GM19395 (cell line): ENCODE data around the gene SEMA3F.

Experiments used
- ATAC-seq: cut with Tn5 transposase; IDR thresholded peaks from one replicate; pipeline ENCODE4 v1.9.1; 2021; ENCODE audit warnings: mild to moderate bottlenecking, moderate library complexity; ENCODE audit not compliant: unreplicated experiment

Gene SEMA3F

GRCh38 chr3:50230104-50230793 is 75.1 kb downstream of the SEMA3F start:
- no peak for ATAC-seq

GRCh38 chr3:50230794-50231125 is 75.6 kb downstream of the SEMA3F start:
- ATAC-seq = no peak

GRCh38 chr3:50231581-50231980 is 76.5 kb downstream of the SEMA3F start:
- ATAC-seq = no peak

GRCh38 chr3:50232303-50232702 is 77.2 kb downstream of the SEMA3F start:
- no peak for ATAC-seq

GRCh38 chr3:50233176-50233575 is 78.1 kb downstream of the SEMA3F start:
- no peak for ATAC-seq

- ATAC-seq = peak; percentile 93
Measured at GRCh38 chr3:50235716-50236483, 80.8 kb downstream of the SEMA3F start, which contains the start of gene GNAI2. Gene GNAI2, plus strand, starts transcription at chr3:50236204. Its CDS starts 132 bp downstream, at chr3:50236336.

GRCh38 chr3:50236484-50237132 is 81.5 kb downstream of the SEMA3F start:
- no peak for ATAC-seq

- no peak for ATAC-seq
Measured at GRCh38 chr3:50237133-50237651, 82.1 kb downstream of the SEMA3F start.

GRCh38 chr3:50237754-50238548 is 82.8 kb downstream of the SEMA3F start:
- no peak for ATAC-seq

GRCh38 chr3:50238549-50239026 is 83.5 kb downstream of the SEMA3F start:
- ATAC-seq = no peak
